Measurements from ENCODE around the gene RPS6KB1. TPM values are rescaled to one million over a fixed set of nuclear protein-coding genes. Genes with fewer than 3 reads are reported as not detected.

Gene RPS6KB1
- total RNA-seq, 3 donors from 2014 or later (not counting 1 experiment from before 2014, with no cell fraction given), result 70.6 to 85.0 (median 78.2) TPM

DNA sequence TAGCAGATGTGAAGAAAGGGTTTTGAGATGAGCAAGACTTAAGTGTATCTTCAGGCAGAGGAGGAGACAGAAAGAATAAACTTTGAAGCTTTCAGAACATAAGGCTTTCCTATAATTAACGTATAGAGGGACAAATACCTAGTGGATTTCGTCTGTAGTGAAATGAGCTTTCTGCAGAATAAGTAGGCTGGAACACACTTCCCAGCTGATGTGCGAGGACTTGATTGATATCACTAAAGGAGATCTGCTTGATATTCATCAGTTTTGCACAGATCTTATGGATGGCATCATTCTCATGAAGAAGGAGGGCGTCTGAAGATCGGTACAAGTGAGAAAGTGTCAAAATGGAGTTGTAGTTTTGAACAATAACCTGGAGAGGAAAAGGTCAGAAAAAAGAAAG, 15.0 kb upstream of the RPS6KB1 start:
- H3K36me3 Mint-ChIP-seq, result peaks cover 12% of the 10 kb centered on the region
- no peak for TF ChIP-seq CTCF (IDR thresholded peaks at IDR 0.05)
- Histone ChIP-seq H3K9me3 (ENCODE audit: control insufficient read depth, insufficient read depth, low read length) (no peaks in the 10 kb centered on the region), H3K27me3 (ENCODE audit: control insufficient read depth, insufficient read depth, low read length) (no peaks in the 10 kb centered on the region), H3K4me3 (ENCODE audit: low read length) (no peak overlapping the region), H3K36me3 (ENCODE audit: control insufficient read depth, insufficient read depth, low read length) (peaks cover 39% of the 10 kb centered on the region), H3K4me1 (ENCODE audit: control insufficient read depth, insufficient read depth, low read length) (no peaks in the 10 kb centered on the region), H3K27ac (ENCODE audit: low read length) (no peak overlapping the region)
- H3K27ac Mint-ChIP-seq, result no peak overlapping the region
- no peak for DNase-seq
- ATAC-seq, result no peak
- H3K4me3 Mint-ChIP-seq, result no peak overlapping the region
- WGBS (ENCODE audit: insufficient coverage), result 95% methylated on average over 5 of the region's 5 CpGs
- H3K27me3 Mint-ChIP-seq (ENCODE audit: low read depth in 2 of 2), result no peaks in the 10 kb centered on the region
- no peaks in the 10 kb centered on the region for H3K9me3 Mint-ChIP-seq
- no peaks in the 10 kb centered on the region for H3K4me1 Mint-ChIP-seq
- intact Hi-C loops (cut with micrococcal nuclease), result no loop called here

GRCh38 chr17:59878624-59879023, 14.3 kb upstream of the RPS6KB1 start:
- no peaks in the 10 kb centered on the region for H3K4me1 ChIP-seq (ENCODE audit: control insufficient read depth, insufficient read depth, low read length)
- intact Hi-C loops (cut with micrococcal nuclease), result no loop called here
- no peak for TF ChIP-seq CTCF (IDR thresholded peaks at IDR 0.05)
- Mint-ChIP-seq H3K9me3 (no peaks in the 10 kb centered on the region), H3K27ac (no peak overlapping the region), H3K4me1 (no peaks in the 10 kb centered on the region), H3K36me3 (peaks cover 12% of the 10 kb centered on the region), H3K27me3 (ENCODE audit: low read depth in 2 of 2) (no peaks in the 10 kb centered on the region), H3K4me3 (no peak overlapping the region)
- ATAC-seq, result no peak
- H3K27me3 ChIP-seq (ENCODE audit: control insufficient read depth, insufficient read depth, low read length), result no peaks in the 10 kb centered on the region
- H3K9me3 ChIP-seq (ENCODE audit: control insufficient read depth, insufficient read depth, low read length), result no peaks in the 10 kb centered on the region
- no peak overlapping the region for H3K4me3 ChIP-seq (ENCODE audit: low read length)
- H3K27ac ChIP-seq (ENCODE audit: low read length), result no peak overlapping the region
- no peak for DNase-seq
- WGBS (ENCODE audit: insufficient coverage), result 88% methylated on average over 3 of the region's 3 CpGs
- H3K36me3 ChIP-seq (ENCODE audit: control insufficient read depth, insufficient read depth, low read length), result peaks cover 37% of the 10 kb centered on the region

DNA sequence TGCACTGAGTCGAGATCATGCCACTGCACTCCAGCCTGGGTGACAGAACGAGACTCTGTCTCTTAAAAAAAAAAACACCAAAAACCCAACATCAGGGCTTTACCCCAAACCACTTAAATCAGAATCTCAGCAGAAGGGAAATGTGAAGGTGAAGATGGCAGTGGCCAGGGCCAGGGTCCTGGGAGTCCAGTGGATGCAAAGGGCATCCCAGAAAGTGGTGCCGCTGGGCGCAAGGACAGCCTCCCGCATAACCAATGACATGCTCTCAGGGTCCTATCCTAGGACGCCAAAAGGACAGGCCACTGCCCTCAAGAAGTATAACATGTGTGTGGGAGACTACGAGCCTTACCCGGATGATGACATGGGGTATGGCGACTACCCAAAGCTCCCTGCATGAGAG, 8.1 kb upstream of the RPS6KB1 start:
- no peak for TF ChIP-seq CTCF (IDR thresholded peaks at IDR 0.05)
- no peaks in the 10 kb centered on the region for H3K4me1 ChIP-seq (ENCODE audit: control insufficient read depth, insufficient read depth, low read length)
- H3K4me3 ChIP-seq (ENCODE audit: low read length), result no peak overlapping the region
- H3K36me3 ChIP-seq (ENCODE audit: control insufficient read depth, insufficient read depth, low read length), result peaks cover 35% of the 10 kb centered on the region
- Mint-ChIP-seq H3K4me3 (no peak overlapping the region), H3K27ac (no peak overlapping the region), H3K27me3 (ENCODE audit: low read depth in 2 of 2) (no peaks in the 10 kb centered on the region), H3K9me3 (no peaks in the 10 kb centered on the region), H3K36me3 (no peaks in the 10 kb centered on the region), H3K4me1 (peaks cover 0 to 8% of the 10 kb centered on the region in 2 donors)
- H3K9me3 ChIP-seq (ENCODE audit: control insufficient read depth, insufficient read depth, low read length), result no peaks in the 10 kb centered on the region
- H3K27me3 ChIP-seq (ENCODE audit: control insufficient read depth, insufficient read depth, low read length), result no peaks in the 10 kb centered on the region
- no peak for ATAC-seq
- H3K27ac ChIP-seq (ENCODE audit: low read length), result no peak overlapping the region
- intact Hi-C loops (cut with micrococcal nuclease), result no loop called here
- no peak for DNase-seq
- WGBS (ENCODE audit: insufficient coverage), result over 99% methylated on average over 9 of the region's 9 CpGs

DNA sequence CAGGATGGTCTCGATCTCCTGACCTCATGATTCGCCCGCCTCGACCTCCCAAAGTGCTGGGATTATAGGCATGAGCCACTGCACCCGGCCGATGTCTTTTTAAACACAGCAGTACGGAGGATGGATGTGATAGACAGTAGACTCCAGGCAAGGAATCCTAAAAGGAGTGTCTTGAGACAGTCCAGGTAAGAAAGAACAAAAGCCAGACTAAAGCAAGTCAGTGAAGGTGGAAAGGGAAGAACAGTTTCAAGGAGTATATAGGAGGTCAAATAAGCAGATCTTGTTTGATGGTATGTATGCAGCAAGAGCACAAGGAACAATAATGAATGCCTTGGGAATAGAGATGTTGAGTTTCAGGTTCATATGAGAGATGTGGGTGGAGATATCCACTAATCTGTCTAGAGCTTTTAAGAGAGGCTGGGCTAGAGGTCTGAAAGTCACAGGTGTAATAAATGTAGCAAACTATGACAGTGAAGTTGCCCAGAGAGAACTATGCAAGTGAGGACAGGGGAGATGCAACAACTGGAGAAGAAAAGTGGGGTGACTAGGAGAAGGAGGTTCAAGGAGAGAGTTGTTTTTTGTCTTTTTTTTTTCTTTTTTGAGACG, 4.7 kb upstream of the RPS6KB1 start:
- Mint-ChIP-seq H3K9me3 (no peaks in the 10 kb centered on the region), H3K4me3 (peak overlapping the region; percentile 5), H3K27me3 (ENCODE audit: low read depth in 2 of 2) (no peaks in the 10 kb centered on the region), H3K36me3 (no peaks in the 10 kb centered on the region), H3K4me1 (peaks cover 21 to 30% of the 10 kb centered on the region in 2 donors), H3K27ac (peak overlapping the region in 1 of 2 donors; percentile 6)
- 98% methylated on average over 8 of the region's 8 CpGs for WGBS (ENCODE audit: insufficient coverage)
- H3K27ac ChIP-seq (ENCODE audit: low read length), result no peak overlapping the region
- DNase-seq (no peak), ATAC-seq (no peak)
- no peak overlapping the region for H3K4me3 ChIP-seq (ENCODE audit: low read length)
- intact Hi-C loops (cut with micrococcal nuclease), result no loop called here
- TF ChIP-seq CTCF (IDR thresholded peaks at IDR 0.05), result no peak
- no peaks in the 10 kb centered on the region for H3K27me3 ChIP-seq (ENCODE audit: control insufficient read depth, insufficient read depth, low read length)
- peaks cover 10% of the 10 kb centered on the region for H3K4me1 ChIP-seq (ENCODE audit: control insufficient read depth, insufficient read depth, low read length)
- H3K36me3 ChIP-seq (ENCODE audit: control insufficient read depth, insufficient read depth, low read length), result peaks cover 26% of the 10 kb centered on the region
- H3K9me3 ChIP-seq (ENCODE audit: control insufficient read depth, insufficient read depth, low read length), result no peaks in the 10 kb centered on the region

Measured in natural killer cell (primary cell).